ENCODE measurements around the gene BRD1.
"Not testable (repeated sequence)": the region's sequence is repeated elsewhere in the genome, so short reads cannot be mapped to it uniquely, and the experiment has no call there.

Gene BRD1

DNA sequence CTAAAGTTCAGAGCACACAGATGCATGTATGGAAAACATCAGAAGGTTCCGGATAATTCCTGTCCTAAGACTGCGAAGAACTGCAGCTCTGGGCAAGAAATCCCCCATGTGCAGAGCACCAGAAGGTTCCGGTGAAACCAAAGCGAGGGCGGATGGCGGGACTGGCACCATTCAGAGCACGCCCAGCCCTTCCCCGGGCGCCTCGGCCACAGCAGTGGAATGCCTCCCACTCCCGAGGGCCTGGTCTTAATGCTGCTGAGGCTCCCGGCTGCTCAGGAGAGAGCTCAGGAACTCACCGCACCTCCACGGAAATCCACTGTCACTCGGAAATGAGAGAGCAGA is 43.1 kb downstream of the BRD1 start:
- peaks cover 70% of the 10 kb centered on the region for H3K36me3 ChIP-seq
- no peaks in the 10 kb centered on the region for H3K9me3 ChIP-seq
- H3K4me1 ChIP-seq (ENCODE audit: control insufficient read depth in 1 of 2, insufficient read depth in 1 of 2, low read depth in 1 of 2, low read length in 1 of 2), result peaks cover 13 to 14% of the 10 kb centered on the region in 2 experiments
- no peak overlapping the region for H3K27ac ChIP-seq
- H3K27me3 ChIP-seq, result no peaks in the 10 kb centered on the region
- no peak overlapping the region for H3K4me3 ChIP-seq (ENCODE audit: low read depth in 1 of 2, low read length in 1 of 2)
- TF ChIP-seq, protein P1, sequence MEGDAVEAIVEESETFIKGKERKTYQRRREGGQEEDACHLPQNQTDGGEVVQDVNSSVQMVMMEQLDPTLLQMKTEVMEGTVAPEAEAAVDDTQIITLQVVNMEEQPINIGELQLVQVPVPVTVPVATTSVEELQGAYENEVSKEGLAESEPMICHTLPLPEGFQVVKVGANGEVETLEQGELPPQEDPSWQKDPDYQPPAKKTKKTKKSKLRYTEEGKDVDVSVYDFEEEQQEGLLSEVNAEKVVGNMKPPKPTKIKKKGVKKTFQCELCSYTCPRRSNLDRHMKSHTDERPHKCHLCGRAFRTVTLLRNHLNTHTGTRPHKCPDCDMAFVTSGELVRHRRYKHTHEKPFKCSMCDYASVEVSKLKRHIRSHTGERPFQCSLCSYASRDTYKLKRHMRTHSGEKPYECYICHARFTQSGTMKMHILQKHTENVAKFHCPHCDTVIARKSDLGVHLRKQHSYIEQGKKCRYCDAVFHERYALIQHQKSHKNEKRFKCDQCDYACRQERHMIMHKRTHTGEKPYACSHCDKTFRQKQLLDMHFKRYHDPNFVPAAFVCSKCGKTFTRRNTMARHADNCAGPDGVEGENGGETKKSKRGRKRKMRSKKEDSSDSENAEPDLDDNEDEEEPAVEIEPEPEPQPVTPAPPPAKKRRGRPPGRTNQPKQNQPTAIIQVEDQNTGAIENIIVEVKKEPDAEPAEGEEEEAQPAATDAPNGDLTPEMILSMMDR (IDR thresholded peaks at IDR 0.05), result no peak

DNA sequence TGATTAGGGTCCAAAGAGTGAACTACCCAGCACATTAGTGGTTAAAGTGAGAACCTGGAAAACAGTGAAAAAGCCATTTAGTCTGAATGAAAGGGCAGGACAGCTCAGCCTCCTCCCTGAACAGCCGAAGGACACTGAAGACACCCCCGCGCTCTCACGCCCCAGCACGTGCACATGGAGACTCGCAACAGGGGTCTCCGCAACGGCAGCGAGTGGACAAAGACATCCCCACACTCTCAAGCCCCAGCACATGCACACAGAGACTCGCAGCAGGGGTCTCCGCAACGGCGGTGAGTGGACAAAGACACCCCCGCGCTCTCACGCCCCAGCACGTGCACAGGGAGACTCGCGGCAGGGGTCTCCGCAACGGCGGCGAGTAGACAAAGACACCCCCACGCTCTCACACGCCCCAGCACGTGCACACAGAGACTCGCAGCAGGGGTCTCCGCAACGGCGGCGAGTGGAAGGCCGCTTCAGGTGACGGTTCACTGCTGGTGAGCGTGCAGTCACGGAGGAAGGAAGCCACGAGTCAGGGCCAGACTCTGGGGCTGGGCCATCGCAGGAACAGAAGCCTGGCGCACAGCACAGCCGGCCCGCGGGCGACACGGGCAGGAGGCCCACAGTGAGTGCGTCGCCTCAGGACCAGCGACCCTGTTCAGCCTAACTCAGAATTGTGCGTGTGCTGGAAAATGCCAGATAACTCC is 43.6 kb downstream of the BRD1 start:
- TF ChIP-seq, protein P1 (IDR thresholded peaks at IDR 0.05), result no peak
- Histone ChIP-seq H3K9me3 (no peaks in the 10 kb centered on the region), H3K27ac (no peak overlapping the region), H3K4me1 (ENCODE audit: control insufficient read depth in 1 of 2, insufficient read depth in 1 of 2, low read depth in 1 of 2, low read length in 1 of 2) (peaks cover 8% of the 10 kb centered on the region in 2 experiments), H3K36me3 (peaks cover 73% of the 10 kb centered on the region), H3K4me3 (ENCODE audit: low read depth in 1 of 2, low read length in 1 of 2) (no peak overlapping the region), H3K27me3 (no peaks in the 10 kb centered on the region)

DNA sequence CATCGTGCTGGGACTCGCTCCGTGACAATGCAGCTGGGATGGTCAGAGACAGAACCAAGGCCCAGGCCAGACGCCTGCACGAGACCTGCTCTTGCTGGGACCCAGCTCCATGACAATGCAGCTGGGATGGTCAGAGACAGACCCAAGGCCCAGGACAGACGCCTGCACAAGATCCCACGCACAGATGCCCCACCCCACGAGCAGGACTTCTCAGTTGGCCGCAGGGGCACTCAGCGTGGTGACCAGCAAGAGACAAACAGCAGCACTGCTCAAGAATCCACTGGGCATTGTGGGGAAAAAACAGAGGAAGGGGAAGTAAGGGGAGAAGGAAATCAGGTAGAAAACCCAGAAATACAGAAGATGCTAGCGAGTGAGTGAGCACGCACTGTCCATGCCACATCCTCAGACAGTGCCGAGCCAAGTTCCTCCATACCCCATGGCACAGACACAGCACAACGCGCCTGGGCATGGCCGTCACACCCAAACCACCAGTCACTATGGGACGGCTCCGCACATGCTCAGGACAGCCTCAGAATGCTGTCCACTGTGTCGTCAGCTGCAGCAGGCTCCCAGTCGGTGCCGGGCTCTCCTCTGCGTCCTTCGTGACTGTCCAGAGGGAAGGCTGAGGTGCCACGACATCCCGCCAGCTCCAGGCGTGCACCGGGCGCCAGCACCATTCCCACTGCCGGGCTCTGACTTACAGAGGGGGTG is 44.5 kb downstream of the BRD1 start:
- H3K4me3 ChIP-seq (ENCODE audit: low read depth in 1 of 2, low read length in 1 of 2), result no peak overlapping the region
- no peaks in the 10 kb centered on the region for H3K9me3 ChIP-seq
- TF ChIP-seq, protein P1 (IDR thresholded peaks at IDR 0.05), result no peak
- H3K27ac ChIP-seq, result no peak overlapping the region
- no peaks in the 10 kb centered on the region for H3K27me3 ChIP-seq
- H3K4me1 ChIP-seq (ENCODE audit: control insufficient read depth in 1 of 2, insufficient read depth in 1 of 2, low read depth in 1 of 2, low read length in 1 of 2), result no peaks in the 10 kb centered on the region
- H3K36me3 ChIP-seq, result peaks cover 76% of the 10 kb centered on the region

DNA sequence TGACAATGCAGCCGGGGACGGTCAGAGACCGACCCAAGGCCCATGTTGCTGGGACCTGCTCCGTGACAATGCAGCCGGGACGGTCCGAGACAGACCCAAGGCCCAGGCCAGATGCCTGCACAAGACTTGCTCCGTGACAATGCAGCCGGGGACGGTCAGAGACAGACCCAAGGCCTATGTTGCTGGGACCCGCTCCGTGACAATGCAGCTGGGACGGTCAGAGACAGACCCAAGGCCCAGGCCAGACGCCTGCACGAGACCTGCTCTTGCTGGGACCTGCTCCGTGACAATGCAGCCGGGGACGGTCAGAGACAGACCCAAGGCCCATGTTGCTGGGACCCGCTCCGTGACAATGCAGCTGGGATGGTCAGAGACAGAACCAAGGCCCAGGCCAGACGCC is 45.8 kb downstream of the BRD1 start:
- not testable (repeated sequence) for H3K4me3 ChIP-seq (ENCODE audit: low read depth in 1 of 2, low read length in 1 of 2); H3K4me1 ChIP-seq (ENCODE audit: control insufficient read depth in 1 of 2, insufficient read depth in 1 of 2, low read depth in 1 of 2, low read length in 1 of 2); H3K27me3 ChIP-seq; H3K9me3 ChIP-seq; H3K27ac ChIP-seq
- peaks cover 80% of the 10 kb centered on the region for H3K36me3 ChIP-seq

DNA sequence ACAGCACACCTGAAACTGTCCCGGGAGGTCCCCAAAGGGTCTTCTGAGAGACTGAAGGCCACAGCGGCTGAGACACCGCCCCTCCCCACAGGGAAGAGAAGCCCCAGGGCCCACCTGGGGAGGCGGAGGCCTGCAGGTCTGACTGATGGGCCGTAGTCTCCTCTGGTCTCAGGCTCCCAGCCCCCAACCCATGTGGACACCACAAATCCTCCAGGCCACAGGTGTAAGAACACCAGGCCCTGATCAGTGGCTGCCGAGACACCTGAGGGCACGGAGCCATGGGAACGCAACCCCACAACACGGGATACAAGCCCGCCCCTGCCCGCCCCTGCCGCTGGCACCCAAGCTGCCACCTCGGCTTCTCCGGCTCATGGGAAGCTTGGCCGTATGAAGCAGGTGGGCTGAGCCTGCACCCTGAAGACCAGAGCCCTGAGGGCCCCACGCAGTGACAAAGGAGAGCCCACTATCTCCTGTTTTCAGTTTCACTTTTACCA is 46.3 kb downstream of the BRD1 start:
- Histone ChIP-seq H3K9me3 (no peaks in the 10 kb centered on the region), H3K27ac (no peak overlapping the region), H3K36me3 (peaks cover 80% of the 10 kb centered on the region), H3K4me1 (ENCODE audit: control insufficient read depth in 1 of 2, insufficient read depth in 1 of 2, low read depth in 1 of 2, low read length in 1 of 2) (no peaks in the 10 kb centered on the region), H3K4me3 (ENCODE audit: low read depth in 1 of 2, low read length in 1 of 2) (no peak overlapping the region), H3K27me3 (no peaks in the 10 kb centered on the region)
- TF ChIP-seq, protein P1 (IDR thresholded peaks at IDR 0.05), result no peak

DNA sequence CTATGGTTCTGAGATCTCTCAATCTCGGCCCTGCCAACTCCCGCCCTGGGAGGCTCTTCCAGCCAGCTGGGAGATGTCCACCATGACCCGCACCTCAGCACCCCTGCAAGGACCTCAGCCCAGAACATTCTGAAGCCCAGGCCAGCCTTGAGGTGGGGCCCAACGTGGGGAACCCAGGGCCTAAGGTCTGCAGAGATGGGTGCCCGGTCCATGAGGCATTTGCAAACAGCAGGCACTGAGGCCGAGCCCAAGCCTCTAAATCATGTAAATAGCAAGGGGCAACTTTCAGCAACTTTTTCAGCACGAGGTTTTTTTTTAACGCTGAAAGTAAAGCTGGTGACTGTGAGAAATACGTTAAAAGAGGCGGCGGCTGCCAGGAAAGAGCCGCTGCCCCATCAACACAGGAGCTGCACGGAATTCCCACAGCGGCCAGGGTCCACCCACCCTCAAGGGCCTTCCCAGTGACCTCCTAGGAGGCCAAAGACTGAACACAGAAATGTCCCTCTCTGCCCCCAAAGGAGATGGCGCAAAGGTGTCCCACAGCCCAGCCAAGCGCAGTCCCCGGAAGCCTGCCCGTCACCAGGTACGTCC is 46.9 kb downstream of the BRD1 start:
- H3K27me3 ChIP-seq, result no peaks in the 10 kb centered on the region
- H3K36me3 ChIP-seq, result peaks cover 80% of the 10 kb centered on the region
- no peaks in the 10 kb centered on the region for H3K9me3 ChIP-seq
- TF ChIP-seq, protein P1 (IDR thresholded peaks at IDR 0.05), result no peak
- no peak overlapping the region for H3K4me3 ChIP-seq (ENCODE audit: low read depth in 1 of 2, low read length in 1 of 2)
- H3K27ac ChIP-seq, result no peak overlapping the region
- no peaks in the 10 kb centered on the region for H3K4me1 ChIP-seq (ENCODE audit: control insufficient read depth in 1 of 2, insufficient read depth in 1 of 2, low read depth in 1 of 2, low read length in 1 of 2)
